Measurements from ENCODE around the gene OR10K2. TPM values are rescaled to one million over a fixed set of nuclear protein-coding genes. Genes with fewer than 3 reads are reported as not detected.
"Not testable (repeated sequence)": the region's sequence is repeated elsewhere in the genome, so short reads cannot be mapped to it uniquely, and the experiment has no call there.

Gene OR10K2
- total RNA-seq, 1 donor: not detected

DNA sequence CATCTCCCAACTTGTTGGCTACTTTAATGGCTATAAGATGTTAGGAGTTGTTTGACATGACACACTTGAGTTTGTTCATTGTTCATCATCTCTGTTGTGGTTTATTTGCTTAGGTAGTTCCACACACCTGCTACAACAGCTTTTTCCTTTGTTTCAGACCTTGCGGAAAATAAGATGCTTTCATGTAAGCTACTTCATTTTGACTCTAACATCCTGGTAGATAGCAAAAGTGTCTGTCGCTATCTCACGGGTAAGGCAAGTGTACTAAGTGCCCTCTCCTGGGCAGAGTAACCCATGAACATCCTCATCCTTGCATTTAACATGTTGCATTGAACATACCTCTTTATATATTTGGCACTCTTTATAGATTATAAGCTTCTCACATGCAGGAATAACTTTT, 25.2 kb downstream of the OR10K2 start:
- H3K4me3 ChIP-seq (ENCODE audit: low read depth, low read length): no peak overlapping the region
- TF ChIP-seq, protein P1, sequence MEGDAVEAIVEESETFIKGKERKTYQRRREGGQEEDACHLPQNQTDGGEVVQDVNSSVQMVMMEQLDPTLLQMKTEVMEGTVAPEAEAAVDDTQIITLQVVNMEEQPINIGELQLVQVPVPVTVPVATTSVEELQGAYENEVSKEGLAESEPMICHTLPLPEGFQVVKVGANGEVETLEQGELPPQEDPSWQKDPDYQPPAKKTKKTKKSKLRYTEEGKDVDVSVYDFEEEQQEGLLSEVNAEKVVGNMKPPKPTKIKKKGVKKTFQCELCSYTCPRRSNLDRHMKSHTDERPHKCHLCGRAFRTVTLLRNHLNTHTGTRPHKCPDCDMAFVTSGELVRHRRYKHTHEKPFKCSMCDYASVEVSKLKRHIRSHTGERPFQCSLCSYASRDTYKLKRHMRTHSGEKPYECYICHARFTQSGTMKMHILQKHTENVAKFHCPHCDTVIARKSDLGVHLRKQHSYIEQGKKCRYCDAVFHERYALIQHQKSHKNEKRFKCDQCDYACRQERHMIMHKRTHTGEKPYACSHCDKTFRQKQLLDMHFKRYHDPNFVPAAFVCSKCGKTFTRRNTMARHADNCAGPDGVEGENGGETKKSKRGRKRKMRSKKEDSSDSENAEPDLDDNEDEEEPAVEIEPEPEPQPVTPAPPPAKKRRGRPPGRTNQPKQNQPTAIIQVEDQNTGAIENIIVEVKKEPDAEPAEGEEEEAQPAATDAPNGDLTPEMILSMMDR (IDR thresholded peaks at IDR 0.05; ENCODE audit: insufficient read depth, low read depth, low read length): no peak
- no peak for DNase-seq (ENCODE audit: low read depth)

DNA sequence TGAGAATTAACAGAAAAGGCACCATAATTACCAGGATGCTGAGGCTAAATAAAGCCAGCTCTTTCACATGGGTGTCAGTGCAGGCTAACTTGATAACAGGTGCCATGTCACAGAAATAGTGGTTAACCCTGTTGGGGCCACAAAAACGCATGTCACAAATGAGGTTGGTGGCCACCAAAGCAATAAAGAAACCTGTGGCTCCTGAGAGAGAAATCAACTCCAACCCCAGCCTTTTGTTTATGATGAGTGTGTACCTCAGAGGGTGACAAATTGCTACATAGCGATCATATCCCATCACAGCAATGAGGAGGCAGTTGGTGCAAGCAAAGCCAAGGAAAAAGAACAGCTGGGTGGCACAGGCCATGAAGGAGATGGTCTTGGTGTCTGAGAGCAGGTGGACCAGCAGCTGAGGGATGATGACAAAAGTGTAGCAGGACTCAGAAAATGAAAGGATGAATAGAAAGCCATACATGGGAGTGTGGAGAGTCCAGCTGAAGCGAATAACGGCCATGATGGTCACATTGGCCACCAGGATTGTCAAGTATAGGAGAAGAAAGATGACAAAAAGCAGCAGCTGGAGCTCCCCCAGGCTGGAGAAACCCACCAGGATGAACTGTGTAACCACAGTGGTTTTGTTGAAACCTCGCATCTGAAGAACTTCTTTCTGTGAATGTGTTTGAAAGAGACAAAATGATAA, 27.1 kb downstream of the OR10K2 start, which contains the start of gene OR10T2:
OR10T2 (minus strand) TSS at position 649 of the 697 bp plus-strand sequence; CDS start at position 649, 0 bp downstream.
- no peak within 1 kb of the TSS for H3K4me3 ChIP-seq (ENCODE audit: low read depth, low read length)
- TF ChIP-seq, protein P1 (IDR thresholded peaks at IDR 0.05; ENCODE audit: insufficient read depth, low read depth, low read length): no peak
- DNase-seq (ENCODE audit: low read depth): no peak

DNA sequence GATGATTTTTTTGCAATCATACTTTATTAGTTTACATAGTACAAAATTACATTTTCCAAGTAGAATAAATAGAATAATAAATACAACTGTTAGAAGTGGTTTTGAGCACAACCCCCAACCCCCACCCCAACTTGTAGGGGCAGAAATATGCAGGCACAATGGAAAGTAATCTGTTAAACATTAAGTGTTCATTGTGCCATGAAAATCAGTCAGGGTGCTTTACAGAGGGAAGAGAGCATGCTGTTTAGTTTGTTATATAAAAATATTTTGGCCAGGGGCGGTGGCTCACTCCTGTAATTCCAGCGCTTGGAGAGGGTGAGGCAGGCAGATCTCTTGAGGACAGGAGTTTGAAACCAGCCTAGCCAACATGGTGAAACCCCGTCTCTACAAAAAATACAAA, 29.4 kb downstream of the OR10K2 start:
- H3K4me3 ChIP-seq (ENCODE audit: low read depth, low read length): no peak overlapping the region
- DNase-seq (ENCODE audit: low read depth): no peak
- TF ChIP-seq, protein P1 (IDR thresholded peaks at IDR 0.05; ENCODE audit: insufficient read depth, low read depth, low read length): no peak

DNA sequence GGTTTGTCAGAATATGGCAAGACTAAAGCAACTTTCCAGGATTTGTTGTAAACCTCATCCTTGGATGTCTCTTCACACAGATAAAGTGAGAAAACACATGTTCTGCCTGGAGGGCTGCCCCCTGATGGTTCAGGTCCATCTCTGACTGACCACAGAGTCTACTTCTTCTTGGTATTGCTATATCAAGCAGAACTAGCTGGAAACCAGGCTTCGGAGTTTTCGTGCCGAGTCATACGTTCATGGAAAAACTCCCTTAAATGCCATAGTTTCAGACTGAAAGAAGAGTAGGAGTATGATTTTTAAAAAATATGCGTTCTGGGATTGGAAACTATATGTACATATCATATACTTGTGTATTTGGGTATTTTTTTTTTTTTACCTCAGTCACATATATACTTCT, 32.6 kb downstream of the OR10K2 start:
- TF ChIP-seq, protein P1 (IDR thresholded peaks at IDR 0.05; ENCODE audit: insufficient read depth, low read depth, low read length): no peak
- H3K4me3 ChIP-seq (ENCODE audit: low read depth, low read length): no peak overlapping the region
- no peak for DNase-seq (ENCODE audit: low read depth)

DNA sequence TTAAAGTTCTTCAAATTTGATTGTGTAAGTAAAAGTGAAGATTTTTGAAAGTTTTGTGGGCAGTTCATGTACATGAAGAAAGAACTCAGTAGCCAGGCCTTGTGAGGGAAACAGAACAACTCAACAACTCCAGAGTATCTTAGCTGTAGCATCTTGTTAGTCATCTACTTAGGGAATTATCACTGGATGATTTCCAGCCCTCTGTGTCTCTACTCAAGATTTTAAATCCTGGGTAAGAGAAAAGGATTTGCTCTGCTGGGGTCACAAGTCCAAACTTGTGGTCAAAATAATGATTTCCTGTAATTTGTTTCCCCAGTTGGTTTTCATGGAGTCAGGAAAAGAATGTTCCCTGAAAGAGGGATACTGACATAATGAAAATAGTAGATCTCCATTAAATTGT, 34.9 kb downstream of the OR10K2 start:
- no peak overlapping the region for H3K4me3 ChIP-seq (ENCODE audit: low read depth, low read length)
- no peak for DNase-seq (ENCODE audit: low read depth)
- TF ChIP-seq, protein P1 (IDR thresholded peaks at IDR 0.05; ENCODE audit: insufficient read depth, low read depth, low read length): no peak

DNA sequence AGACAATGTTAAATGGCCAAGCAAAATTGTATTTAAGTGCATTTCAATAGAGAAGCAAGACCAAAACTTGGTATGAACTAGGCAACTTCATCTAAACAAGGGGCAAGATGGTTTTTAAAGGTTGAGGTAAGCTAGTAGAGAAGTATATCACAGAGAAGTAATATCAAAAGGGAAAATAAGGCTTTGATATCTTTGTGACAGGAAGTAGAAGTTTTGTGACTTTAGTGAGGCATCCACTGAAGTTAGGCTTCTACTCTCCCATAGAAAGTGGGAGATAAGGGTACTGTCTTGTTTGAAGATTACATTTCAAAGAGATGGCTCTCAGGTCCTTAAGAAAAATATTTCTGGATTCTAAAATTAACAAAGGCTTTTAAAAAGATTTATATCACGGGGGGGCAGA, 35.7 kb downstream of the OR10K2 start:
- TF ChIP-seq, protein P1 (IDR thresholded peaks at IDR 0.05; ENCODE audit: insufficient read depth, low read depth, low read length): no peak
- no peak overlapping the region for H3K4me3 ChIP-seq (ENCODE audit: low read depth, low read length)
- DNase-seq (ENCODE audit: low read depth): no peak

DNA sequence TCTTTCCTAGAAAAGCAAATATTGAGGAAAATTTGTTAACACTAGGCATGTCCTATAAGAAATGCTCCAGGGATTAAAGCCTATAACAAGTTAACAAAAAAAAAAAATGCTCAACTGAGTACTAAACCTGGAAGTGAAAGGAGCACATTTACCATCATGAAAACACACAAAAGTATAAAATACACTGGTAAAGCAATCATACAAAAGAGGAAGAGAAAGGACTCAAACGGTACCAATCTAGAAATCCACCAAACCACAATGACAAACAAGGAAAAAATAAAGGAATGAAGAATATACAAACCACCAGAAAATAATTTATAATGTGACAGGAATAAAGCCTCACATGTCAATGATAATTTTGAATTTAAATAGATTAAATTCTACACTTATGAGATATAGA, 51.2 kb downstream of the OR10K2 start:
- no peak overlapping the region for H3K4me3 ChIP-seq (ENCODE audit: low read depth, low read length)
- TF ChIP-seq, protein P1 (IDR thresholded peaks at IDR 0.05; ENCODE audit: insufficient read depth, low read depth, low read length): no peak
- no peak for DNase-seq (ENCODE audit: low read depth)

DNA sequence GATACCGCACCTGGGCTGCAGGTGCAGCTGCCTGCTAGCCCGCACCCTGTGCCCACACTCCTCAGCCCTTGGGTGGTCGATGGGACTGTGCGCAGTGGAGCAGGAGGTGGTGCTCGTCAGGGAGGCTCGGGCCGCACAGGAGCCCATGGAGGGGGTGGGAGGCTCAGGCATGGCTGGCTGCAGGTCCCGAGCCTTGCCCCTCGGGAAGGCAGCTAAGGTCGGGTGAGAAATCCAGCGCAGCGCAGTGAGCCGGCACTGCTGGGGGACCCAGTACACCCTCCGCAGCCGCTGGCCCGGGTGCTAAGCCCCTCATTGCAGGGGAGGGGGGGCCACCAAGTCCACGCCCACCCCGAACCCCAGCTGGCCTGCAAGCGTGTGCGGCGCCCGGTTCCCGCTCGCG, 51.9 kb downstream of the OR10K2 start:
- not testable (repeated sequence) for H3K4me3 ChIP-seq (ENCODE audit: low read depth, low read length); DNase-seq (ENCODE audit: low read depth)

Data from fibroblast of villous mesenchyme (primary cell).